ENCODE measurements around the gene OR10G3. TPM values are rescaled to one million over a fixed set of nuclear protein-coding genes. Genes with fewer than 3 reads are reported as not detected.
A peak's percentile ranks its signal among the peaks of the same experiment; 100 is the strongest.

The OR10G3 gene
- total and polyA plus RNA-seq, 2 of the 13 experiments (the other 11 are each of a cell fraction or from before 2014, with no cell fraction given), result not detected

- TF ChIP-seq KIAA2018 (CRISPR knock-in tag; IDR thresholded peaks at IDR 0.05; ENCODE audit: borderline replicate concordance) (no peak), MXD1 (CRISPR knock-in tag; IDR thresholded peaks at IDR 0.05) (no peak), MED1 (CRISPR knock-in tag; IDR thresholded peaks at IDR 0.05) (peak; percentile 50; the same call in 1 of the 2 replicates), DR1 (CRISPR knock-in tag; IDR thresholded peaks at IDR 0.05) (no peak), ZNF816 (CRISPR knock-in tag; IDR thresholded peaks at IDR 0.05; ENCODE audit: borderline replicate concordance) (no peak), IRF9 (CRISPR knock-in tag; IDR thresholded peaks at IDR 0.05; ENCODE audit: borderline replicate concordance) (no peak; the same call in 1 of the 2 replicates), ZMYM2 (CRISPR knock-in tag; IDR thresholded peaks at IDR 0.05) (no peak), HOXA3 (CRISPR knock-in tag; IDR thresholded peaks at IDR 0.05) (peak; percentile 74; the same call in 1 of the 2 replicates), SMC3 (IDR thresholded peaks at IDR 0.05; ENCODE audit: low read length) (no peak), ELF3 (CRISPR knock-in tag; IDR thresholded peaks at IDR 0.05) (no peak), ARID5B (CRISPR knock-in tag; IDR thresholded peaks at IDR 0.05) (no peak; the same call in 1 of the 2 replicates), FOXP4 (CRISPR knock-in tag; IDR thresholded peaks at IDR 0.05) (peak; percentile 56; the same call in 1 of the 2 replicates), DPF2 (CRISPR knock-in tag; IDR thresholded peaks at IDR 0.05; ENCODE audit: borderline replicate concordance, low read depth) (no peak)
These were observed 53.8 kb downstream of the OR10G3 start, which contains the start of gene SALL2 (continued) for GRCh38 chr14:21525962-21526671.

All from HepG2 (cell line).